ENCODE data around the gene ST8SIA1.

Gene ST8SIA1

GRCh38 chr12:22333713-22334409, 646 bp downstream of the ST8SIA1 start:
- POLR2A ChIA-PET = no interaction called here
- no peak for TF ChIP-seq CTCF (IDR thresholded peaks at IDR 0.05; ENCODE audit: control extremely low read depth, extremely low read depth, low read depth, missing control alignments)
- CTCF ChIA-PET = interaction anchor here (2.1 kb wide), 1 partner anchor 44 kb away, joined by 5 read pairs; no protein-coding TSS in a partner anchor
- no peak for DNase-seq (ENCODE audit: extremely low spot score)

GRCh38 chr12:22333186-22333712, 1.3 kb downstream of the ST8SIA1 start:
- CTCF ChIA-PET = no interaction called here
- TF ChIP-seq CTCF (IDR thresholded peaks at IDR 0.05; ENCODE audit: control extremely low read depth, extremely low read depth, low read depth, missing control alignments) = no peak
- DNase-seq (ENCODE audit: extremely low spot score) = no peak
- POLR2A ChIA-PET = no interaction called here

DNA sequence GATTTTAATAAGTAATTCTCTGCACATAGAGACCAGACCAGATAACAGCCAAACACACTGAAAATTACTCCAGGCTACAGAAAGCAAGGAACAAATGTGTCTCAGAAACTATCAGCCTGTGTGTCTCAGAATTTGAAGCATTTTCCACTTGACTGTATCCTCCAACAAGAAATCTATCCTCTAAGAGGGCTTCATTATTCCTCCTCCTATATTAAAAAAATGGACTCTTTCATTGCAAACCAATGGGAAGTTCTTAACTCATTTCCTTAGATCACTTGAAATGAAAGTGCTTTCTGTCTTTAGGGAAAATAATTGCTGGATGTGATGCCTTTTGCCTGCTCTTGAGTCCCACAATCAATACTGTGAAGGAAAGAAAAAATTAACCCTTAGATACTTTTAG, 2.3 kb downstream of the ST8SIA1 start:
- CTCF ChIA-PET = no interaction called here
- POLR2A ChIA-PET = no interaction called here
- DNase-seq (ENCODE audit: extremely low spot score) = no peak
- TF ChIP-seq CTCF (IDR thresholded peaks at IDR 0.05; ENCODE audit: control extremely low read depth, extremely low read depth, low read depth, missing control alignments) = no peak

- CTCF ChIA-PET = no interaction called here
- TF ChIP-seq CTCF (IDR thresholded peaks at IDR 0.05; ENCODE audit: control extremely low read depth, extremely low read depth, low read depth, missing control alignments) = no peak
- DNase-seq (ENCODE audit: extremely low spot score) = no peak
- POLR2A ChIA-PET = no interaction called here
Observed at GRCh38 chr12:22329621-22330020, 4.9 kb downstream of the ST8SIA1 start.

- no peak for TF ChIP-seq CTCF (IDR thresholded peaks at IDR 0.05; ENCODE audit: control extremely low read depth, extremely low read depth, low read depth, missing control alignments)
- ChIA-PET CTCF (interaction anchor here (1.0 kb wide), 1 partner anchor 10 kb away, joined by 3 read pairs; no protein-coding TSS in a partner anchor), POLR2A (no interaction called here)
- DNase-seq (ENCODE audit: extremely low spot score) = no peak
Observed at GRCh38 chr12:22325218-22325617, 9.3 kb downstream of the ST8SIA1 start.

GRCh38 chr12:22322091-22322490, 12.4 kb downstream of the ST8SIA1 start:
- DNase-seq (ENCODE audit: extremely low spot score) = no peak
- POLR2A ChIA-PET = no interaction called here
- CTCF ChIA-PET = no interaction called here
- no peak for TF ChIP-seq CTCF (IDR thresholded peaks at IDR 0.05; ENCODE audit: control extremely low read depth, extremely low read depth, low read depth, missing control alignments)
